PC-3 (cell line): ENCODE results near the gene KCTD2. TPM values are rescaled to one million over a fixed set of nuclear protein-coding genes. Genes with fewer than 3 reads are reported as not detected.

Experiments
- ATAC-seq: fragments of 200-7000 bp; cut with Tn5 transposase; 2 replicates; pipeline ENCODE4 v1.9.1; 2020; ENCODE audit warnings: mild to moderate bottlenecking, moderate library complexity
- BruUV-seq: library from RNA; stranded (reverse); fragments of 400-500 nt; replicated peaks from 2 replicates; lab custom pipeline; 2021; lab: Mats Ljungman, UMichigan
- CTCF ChIA-PET: fragments of 300-600 bp; sonication (Branson Sonifier 250); formaldehyde crosslinking; loops from one replicate; lab custom pipeline; 2022; ENCODE audit warnings: antibody characterized with exemption; lab: Charles Lee
- POLR2A ChIA-PET: fragments of 300-600 bp; sonication (Branson Sonifier 250); formaldehyde crosslinking; loops from one replicate; lab custom pipeline; 2022; ENCODE audit warnings: antibody characterized with exemption; ENCODE audit not compliant: unreplicated experiment; lab: Charles Lee
- DNase-seq: peaks from one replicate; pipeline ENCODE4 v3.0.0-alpha.2; 2015
- H2AFZ ChIP-seq: fragments of 300-600 bp; sonication (generic); 2 replicates; pipeline ENCODE4 v1.6.0; 2016; ENCODE audit warnings: antibody characterized with exemption, low read length
- H3F3A ChIP-seq: fragments of 300-600 bp; sonication (generic); one replicate; pipeline ENCODE4 v1.6.0; 2017; ENCODE audit warnings: antibody characterized with exemption, low read length, control low read depth, mild to moderate bottlenecking; ENCODE audit not compliant: unreplicated experiment
- H3K27ac ChIP-seq: fragments of 300-600 bp; sonication (generic); 2 replicates; pipeline ENCODE4 v1.5.1; 2016; ENCODE audit warnings: mild to moderate bottlenecking, low read length
- H3K27me3 ChIP-seq: fragments of 300-600 bp; sonication (generic); 2 replicates; pipeline ENCODE4 v1.6.1; 2016; ENCODE audit warnings: low read length, mixed read lengths
- H3K36me3 ChIP-seq: fragments of 300-600 bp; sonication (generic); 2 replicates; pipeline ENCODE4 v1.6.1; 2016; ENCODE audit warnings: low read depth, mixed run types, low read length, mixed read lengths
- H3K4me1 ChIP-seq: fragments of 300-600 bp; sonication (generic); 2 replicates; pipeline ENCODE4 v1.5.1; 2016; ENCODE audit warnings: low read length; ENCODE audit not compliant: insufficient read depth
- H3K4me2 ChIP-seq: fragments of 300-600 bp; sonication (generic); 2 replicates; pipeline ENCODE4 v1.6.0; 2016; ENCODE audit warnings: low read length
- H3K4me3 ChIP-seq: fragments of 300-600 bp; sonication (generic); 2 replicates; pipeline ENCODE4 v1.5.1; 2016; ENCODE audit warnings: mild to moderate bottlenecking, low read length, mixed read lengths
- H3K79me2 ChIP-seq: fragments of 300-600 bp; sonication (generic); 2 replicates; pipeline ENCODE4 v1.6.1; 2017; ENCODE audit warnings: low read length, mixed read lengths
- H3K9ac ChIP-seq: fragments of 300-600 bp; sonication (generic); 2 replicates; pipeline ENCODE4 v1.6.0; 2016; ENCODE audit warnings: mild to moderate bottlenecking, low read length
- H3K9me2 ChIP-seq: fragments of 300-600 bp; sonication (generic); replicated peaks from 2 replicates; pipeline ENCODE4 v1.6.1; 2016; ENCODE audit warnings: mixed run types, low read length, mixed read lengths
- H3K9me3 ChIP-seq: fragments of 300-600 bp; sonication (generic); 2 replicates; pipeline ENCODE4 v1.6.1; 2016; ENCODE audit warnings: low read length, mixed read lengths
- H4K20me1 ChIP-seq: fragments of 300-600 bp; sonication (generic); 2 replicates; pipeline ENCODE4 v1.6.1; 2016; ENCODE audit warnings: low read length, mixed read lengths
- EZH2 ChIP-seq: fragments of 300-600 bp; sonication (generic); IDR thresholded peaks from one replicate; pipeline ENCODE4 v1.6.1; 2017; ENCODE audit warnings: antibody characterized with exemption, mild to moderate bottlenecking, low read length; ENCODE audit not compliant: unreplicated experiment
- EZH2phosphoT487 ChIP-seq: fragments of 300-600 bp; sonication (generic); IDR thresholded peaks from 2 replicates; pipeline ENCODE4 v1.6.1; 2018; ENCODE audit warnings: mild to moderate bottlenecking, antibody characterized with exemption, low read length, borderline replicate concordance
- intact Hi-C: fragments of 100-400 bp; cut with micrococcal nuclease; formaldehyde crosslinking; loops from 2 replicates; pipeline ENCODE4 v1.9.0; 2023
- total RNA-seq: library from RNA; depleted of rRNA; stranded (reverse); fragments of >200 nt; gene quantifications from 2 replicates; pipeline ENCODE4 v1.2.3, GENCODE V29; 2014
- TF ChIP-seq, protein P1 (sequence below): fragments of 300-600 bp; sonication (generic); conservative IDR thresholded peaks from 2 replicates; pipeline ENCODE4 v1.5.1; 2017; ENCODE audit warnings: antibody characterized with exemption, low read depth, mild to moderate bottlenecking, low read length

KCTD2 gene
- total RNA-seq, 1 experiment from 2014 or later, result 28.0 TPM

DNA sequence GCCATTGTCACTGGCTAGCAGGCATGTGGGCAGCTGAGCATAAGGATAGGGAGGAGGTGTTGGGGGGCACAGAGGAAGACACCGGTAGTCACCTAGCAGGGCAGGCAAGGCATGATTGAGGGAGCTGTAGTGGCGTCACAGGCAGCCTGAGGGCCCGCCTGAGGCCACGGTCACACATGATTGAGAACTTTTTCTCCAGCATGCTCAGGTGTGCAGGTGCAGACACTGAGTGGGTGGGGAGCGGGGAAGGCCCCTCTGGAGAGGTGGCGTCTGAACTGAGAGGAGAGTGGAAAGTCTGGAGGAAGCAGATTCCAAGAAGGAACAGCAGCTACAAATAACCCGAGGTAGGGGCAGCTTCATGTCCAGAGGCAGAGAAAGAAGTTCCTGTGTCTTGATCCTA is 51.8 kb downstream of the KCTD2 start:
- no peak for ATAC-seq
- H3K9me2 ChIP-seq, result no peaks in the 10 kb centered on the region
- H3K4me2 ChIP-seq, result no peak overlapping the region
- no peaks in the 10 kb centered on the region for H3K9me3 ChIP-seq
- ChIA-PET CTCF (no interaction called here), POLR2A (no interaction called here)
- BruUV-seq, result no TSS peak
- H3K4me3 ChIP-seq, result no peak overlapping the region
- H3K27ac ChIP-seq, result no peak overlapping the region
- intact Hi-C loops, result no loop called here
- H2AFZ ChIP-seq, result no peak overlapping the region
- TF ChIP-seq, protein P1, sequence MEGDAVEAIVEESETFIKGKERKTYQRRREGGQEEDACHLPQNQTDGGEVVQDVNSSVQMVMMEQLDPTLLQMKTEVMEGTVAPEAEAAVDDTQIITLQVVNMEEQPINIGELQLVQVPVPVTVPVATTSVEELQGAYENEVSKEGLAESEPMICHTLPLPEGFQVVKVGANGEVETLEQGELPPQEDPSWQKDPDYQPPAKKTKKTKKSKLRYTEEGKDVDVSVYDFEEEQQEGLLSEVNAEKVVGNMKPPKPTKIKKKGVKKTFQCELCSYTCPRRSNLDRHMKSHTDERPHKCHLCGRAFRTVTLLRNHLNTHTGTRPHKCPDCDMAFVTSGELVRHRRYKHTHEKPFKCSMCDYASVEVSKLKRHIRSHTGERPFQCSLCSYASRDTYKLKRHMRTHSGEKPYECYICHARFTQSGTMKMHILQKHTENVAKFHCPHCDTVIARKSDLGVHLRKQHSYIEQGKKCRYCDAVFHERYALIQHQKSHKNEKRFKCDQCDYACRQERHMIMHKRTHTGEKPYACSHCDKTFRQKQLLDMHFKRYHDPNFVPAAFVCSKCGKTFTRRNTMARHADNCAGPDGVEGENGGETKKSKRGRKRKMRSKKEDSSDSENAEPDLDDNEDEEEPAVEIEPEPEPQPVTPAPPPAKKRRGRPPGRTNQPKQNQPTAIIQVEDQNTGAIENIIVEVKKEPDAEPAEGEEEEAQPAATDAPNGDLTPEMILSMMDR, result no peak
- no peak for TF ChIP-seq EZH2phosphoT487
- TF ChIP-seq EZH2, result no peak
- H3K4me1 ChIP-seq, result peaks cover 23% of the 10 kb centered on the region
- H4K20me1 ChIP-seq, result no peaks in the 10 kb centered on the region
- DNase-seq, result no peak
- H3K79me2 ChIP-seq, result no peaks in the 10 kb centered on the region
- no peak overlapping the region for H3K9ac ChIP-seq
- H3K27me3 ChIP-seq, result no peaks in the 10 kb centered on the region
- no peaks in the 10 kb centered on the region for H3F3A ChIP-seq
- no peaks in the 10 kb centered on the region for H3K36me3 ChIP-seq

DNA sequence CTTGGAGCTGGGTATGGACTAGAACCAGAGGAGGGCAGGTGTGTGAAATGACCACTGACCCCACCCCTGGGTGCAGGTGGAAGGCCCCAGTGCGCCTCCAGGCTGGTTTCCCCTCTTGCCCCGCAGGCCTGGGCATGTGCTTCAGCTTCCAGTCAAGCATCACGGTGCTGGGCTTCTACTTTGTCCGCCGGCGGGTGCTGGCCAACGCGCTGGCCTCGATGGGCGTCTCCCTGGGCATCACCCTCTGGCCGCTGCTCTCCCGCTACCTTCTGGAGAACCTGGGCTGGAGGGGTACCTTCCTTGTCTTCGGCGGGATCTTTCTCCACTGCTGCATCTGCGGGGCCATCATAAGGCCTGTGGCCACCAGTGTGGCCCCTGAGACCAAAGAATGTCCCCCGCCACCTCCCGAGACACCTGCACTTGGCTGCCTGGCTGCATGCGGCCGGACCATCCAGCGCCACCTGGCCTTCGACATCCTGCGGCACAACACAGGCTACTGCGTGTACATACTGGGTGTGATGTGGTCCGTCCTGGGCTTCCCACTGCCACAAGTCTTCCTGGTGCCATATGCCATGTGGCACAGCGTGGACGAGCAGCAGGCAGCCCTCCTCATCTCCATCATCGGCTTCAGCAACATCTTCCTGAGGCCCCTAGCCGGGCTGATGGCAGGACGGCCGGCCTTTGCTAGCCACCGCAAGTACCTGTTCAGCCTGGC is 53.0 kb downstream of the KCTD2 start:
- TF ChIP-seq, protein P1, result no peak
- TF ChIP-seq EZH2phosphoT487 (no peak), EZH2 (no peak)
- H3K4me2 ChIP-seq, result no peak overlapping the region
- H3K36me3 ChIP-seq, result no peaks in the 10 kb centered on the region
- no peak overlapping the region for H2AFZ ChIP-seq
- no peak overlapping the region for H3K27ac ChIP-seq
- CTCF ChIA-PET, result no interaction called here
- no peaks in the 10 kb centered on the region for H3K27me3 ChIP-seq
- H3F3A ChIP-seq, result no peaks in the 10 kb centered on the region
- peaks cover 19% of the 10 kb centered on the region for H3K4me1 ChIP-seq
- no peaks in the 10 kb centered on the region for H4K20me1 ChIP-seq
- DNase-seq (no peak), ATAC-seq (no peak)
- H3K4me3 ChIP-seq, result no peak overlapping the region
- intact Hi-C loops, result no loop called here
- no peaks in the 10 kb centered on the region for H3K9me2 ChIP-seq
- H3K9ac ChIP-seq, result no peak overlapping the region
- POLR2A ChIA-PET, result no interaction called here
- no TSS peak for BruUV-seq
- no peaks in the 10 kb centered on the region for H3K79me2 ChIP-seq
- H3K9me3 ChIP-seq, result no peaks in the 10 kb centered on the region

DNA sequence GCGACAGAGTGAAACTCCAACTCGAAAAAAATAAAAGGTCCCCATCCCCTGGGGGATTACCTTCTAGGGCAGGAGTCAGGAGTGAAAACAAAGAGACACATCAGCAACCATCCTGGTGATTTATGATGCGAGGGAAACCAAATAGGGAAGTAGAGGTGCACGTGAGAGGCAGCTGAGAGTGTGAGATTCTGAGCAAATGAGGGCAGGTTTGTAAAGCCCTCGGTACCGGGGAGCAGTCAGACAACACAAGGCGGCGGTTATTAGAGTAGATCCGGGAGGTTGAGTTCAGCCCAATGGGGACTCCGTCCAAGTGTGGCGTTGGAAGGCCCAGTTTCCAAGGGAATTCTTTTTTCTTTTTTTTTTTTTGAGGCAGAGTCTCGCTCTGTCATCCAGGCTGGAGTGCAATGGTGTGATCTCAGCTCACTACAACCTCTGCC is 55.4 kb downstream of the KCTD2 start:
- intact Hi-C loops, result no loop called here
- no peaks in the 10 kb centered on the region; the same call in 1 of the 2 replicates for H3K4me1 ChIP-seq
- CTCF ChIA-PET, result no interaction called here

More for the DNA sequence above, 55.4 kb downstream of the KCTD2 start:
- Histone ChIP-seq H3K27ac (no peak overlapping the region), H4K20me1 (no peaks in the 10 kb centered on the region), H3K9me2 (no peaks in the 10 kb centered on the region), H3K9ac (no peak overlapping the region), H3K4me2 (no peak overlapping the region), H3K27me3 (no peaks in the 10 kb centered on the region), H3K79me2 (no peaks in the 10 kb centered on the region), H3K36me3 (no peaks in the 10 kb centered on the region), H3F3A (no peaks in the 10 kb centered on the region), H3K9me3 (no peaks in the 10 kb centered on the region), H2AFZ (no peak overlapping the region), H3K4me3 (no peak overlapping the region)
- no peak for TF ChIP-seq EZH2
- TF ChIP-seq EZH2phosphoT487, result no peak
- TF ChIP-seq, protein P1, result no peak
- BruUV-seq, result no TSS peak
- no peak for DNase-seq
- ATAC-seq, result no peak
- POLR2A ChIA-PET, result no interaction called here
